Measurements from ENCODE around the gene AGAP1.
"Not testable (repeated sequence)": the region's sequence is repeated elsewhere in the genome, so short reads cannot be mapped to it uniquely, and the experiment has no call there.

Gene AGAP1

GRCh38 chr2:236088368-236089057 lies 594.7 kb downstream of the AGAP1 start:
- no peak overlapping the region for H3K4me3 ChIP-seq (ENCODE audit: low read depth, low read length)
- TF ChIP-seq CTCF (IDR thresholded peaks at IDR 0.05; ENCODE audit: low read depth, low read length, missing control alignments) = no peak

GRCh38 chr2:236089271-236090026 lies 595.6 kb downstream of the AGAP1 start:
- no peak for TF ChIP-seq CTCF (IDR thresholded peaks at IDR 0.05; ENCODE audit: low read depth, low read length, missing control alignments)
- no peak for DNase-seq (ENCODE audit: low read depth)

More at GRCh38 chr2:236088368-236089057, 594.7 kb downstream of the AGAP1 start:
- no peak for DNase-seq (ENCODE audit: low read depth)

GRCh38 chr2:236090027-236090382 lies 596.2 kb downstream of the AGAP1 start:
- H3K4me3 ChIP-seq (ENCODE audit: low read depth, low read length) = no peak overlapping the region
- DNase-seq (ENCODE audit: low read depth) = no peak
- TF ChIP-seq CTCF (IDR thresholded peaks at IDR 0.05; ENCODE audit: low read depth, low read length, missing control alignments) = no peak

More at GRCh38 chr2:236089271-236090026, 595.6 kb downstream of the AGAP1 start:
- H3K4me3 ChIP-seq (ENCODE audit: low read depth, low read length) = no peak overlapping the region

- not testable (repeated sequence) for DNase-seq (ENCODE audit: low read depth); H3K4me3 ChIP-seq (ENCODE audit: low read depth, low read length)
These were observed 597.0 kb downstream of the AGAP1 start for GRCh38 chr2:236090826-236091225.

GRCh38 chr2:236092714-236093113 lies 598.9 kb downstream of the AGAP1 start:
- no peak overlapping the region for H3K4me3 ChIP-seq (ENCODE audit: low read depth, low read length)
- TF ChIP-seq CTCF (IDR thresholded peaks at IDR 0.05; ENCODE audit: low read depth, low read length, missing control alignments) = no peak
- no peak for DNase-seq (ENCODE audit: low read depth)

- no peak overlapping the region for H3K4me3 ChIP-seq (ENCODE audit: low read depth, low read length)
- no peak for DNase-seq (ENCODE audit: low read depth)
- peak; percentile 4 for TF ChIP-seq CTCF (IDR thresholded peaks at IDR 0.05; ENCODE audit: low read depth, low read length, missing control alignments)
These were observed 599.3 kb downstream of the AGAP1 start for GRCh38 chr2:236093134-236093533.

GRCh38 chr2:236095504-236095903 lies 601.7 kb downstream of the AGAP1 start:
- no peak for DNase-seq (ENCODE audit: low read depth)
- no peak overlapping the region for H3K4me3 ChIP-seq (ENCODE audit: low read depth, low read length)
- TF ChIP-seq CTCF (IDR thresholded peaks at IDR 0.05; ENCODE audit: low read depth, low read length, missing control alignments) = no peak

Data from GM12864 (cell line).